CD4-positive, alpha-beta T cell treated with Interleukin-15 for 4 hours (primary cell): Measurements from ENCODE around the gene NDST4.

Experiments
- DNase-seq: peaks from one replicate; pipeline ENCODE4 v3.0.0-alpha.2; 2020; ENCODE audit warnings: low spot score

The NDST4 gene

DNA sequence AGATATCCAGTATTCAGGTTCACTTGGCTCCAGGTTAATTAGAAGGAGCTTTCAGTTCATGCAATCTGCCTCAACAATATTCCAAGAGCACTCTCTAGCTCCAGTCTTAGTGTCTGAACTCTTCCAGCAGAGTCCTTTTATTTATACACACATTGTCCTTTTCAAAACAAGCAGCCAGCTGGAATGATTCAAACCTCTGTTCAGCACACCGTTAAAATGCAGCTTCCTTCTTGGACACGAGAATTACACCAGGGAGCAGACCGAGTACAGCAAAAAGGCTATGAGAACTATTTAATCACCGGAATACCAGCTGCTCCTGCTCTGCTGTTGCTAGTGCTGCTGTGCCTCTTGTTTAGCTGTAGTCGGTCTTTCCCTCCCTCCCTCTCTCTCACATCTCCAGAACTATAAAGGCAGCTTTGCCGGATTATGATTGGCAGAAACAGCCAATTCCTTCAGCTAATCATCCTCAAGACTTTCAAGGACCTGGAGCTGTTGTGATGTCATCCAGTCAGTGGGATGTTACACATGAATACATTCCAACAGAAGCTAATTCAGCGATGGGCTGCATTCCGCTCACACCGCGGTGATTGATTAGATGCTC lies at the start of gene NDST4:
TSS of gene NDST4 (minus strand) at position 115 of the 601 bp plus-strand sequence. CDS start 36,584 bp downstream, outside the sequence.
- DNase-seq: no peak

DNA sequence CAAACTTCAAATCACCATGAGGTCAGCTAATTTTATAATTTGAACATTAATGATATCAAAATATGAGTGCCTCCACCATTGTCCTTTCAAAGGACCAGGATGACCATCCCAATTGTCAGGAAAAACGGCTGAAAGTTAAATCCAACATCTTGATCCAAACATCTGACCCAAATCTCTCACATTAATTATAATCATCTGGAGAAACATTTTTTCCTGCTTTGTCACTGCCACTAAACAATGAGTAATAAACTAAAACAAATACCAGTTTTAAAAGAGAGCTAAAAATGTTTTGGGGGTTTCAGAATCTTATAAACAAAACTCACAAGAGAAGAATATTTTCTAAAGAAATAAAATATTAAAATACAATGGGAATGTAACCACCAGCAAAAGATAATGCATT lies 45.7 kb upstream of the NDST4 start:
- DNase-seq: no peak

DNA sequence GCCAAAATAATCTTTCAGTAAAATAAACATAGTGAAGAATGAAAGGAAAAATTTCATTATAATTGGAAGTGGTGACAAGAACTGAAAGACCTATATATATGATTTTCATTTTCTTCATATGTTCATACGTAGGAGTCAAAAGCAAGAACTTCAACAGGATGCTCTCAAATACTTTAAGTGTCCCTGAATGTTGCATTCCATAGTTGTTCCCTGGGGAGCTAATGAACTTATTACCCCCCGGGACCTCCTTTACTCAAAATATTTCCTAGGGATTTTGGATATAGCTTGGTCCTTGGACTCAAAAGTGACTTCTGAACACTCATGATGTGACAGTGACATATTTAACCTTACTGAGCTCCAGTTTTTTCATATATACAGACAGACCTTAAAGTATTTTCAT lies 44.9 kb upstream of the NDST4 start:
- no peak for DNase-seq

DNA sequence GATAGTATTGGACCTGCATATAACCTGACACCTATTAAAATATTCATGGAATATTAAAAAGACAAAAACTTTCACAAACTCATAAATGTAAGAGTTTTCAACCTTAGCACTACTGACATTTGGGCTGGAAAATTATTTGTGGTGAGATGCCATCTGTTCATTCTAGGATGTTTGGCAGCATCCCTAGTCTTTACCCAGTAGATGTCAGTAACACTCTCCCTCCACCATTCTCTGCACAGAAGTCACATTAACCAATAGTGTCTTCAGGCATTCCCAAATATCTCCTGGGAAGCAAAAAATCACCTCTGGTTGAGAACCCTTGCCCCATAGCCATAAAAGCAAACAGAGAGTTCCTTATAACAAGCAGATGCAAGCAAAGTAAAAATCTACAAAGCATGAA lies 41.4 kb upstream of the NDST4 start:
- no peak for DNase-seq

DNA sequence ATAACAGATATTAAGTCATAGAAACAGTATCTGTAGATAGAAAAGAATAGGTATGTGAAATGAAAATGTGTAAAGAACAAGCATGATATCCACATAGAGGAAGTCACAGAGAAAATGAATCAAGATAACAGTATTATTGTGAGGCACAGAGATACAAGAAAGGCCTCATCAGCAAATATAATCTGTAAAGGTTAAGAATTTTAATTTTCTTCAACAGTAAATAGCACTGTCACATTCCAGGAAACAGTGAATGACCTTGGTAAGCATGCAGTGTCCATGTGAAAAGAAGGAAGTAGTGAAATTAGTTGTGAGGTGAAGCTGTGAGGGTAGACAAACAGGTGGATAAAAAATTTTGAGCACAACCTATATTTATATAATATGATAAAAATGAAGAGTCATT lies 39.5 kb upstream of the NDST4 start:
- DNase-seq: no peak

DNA sequence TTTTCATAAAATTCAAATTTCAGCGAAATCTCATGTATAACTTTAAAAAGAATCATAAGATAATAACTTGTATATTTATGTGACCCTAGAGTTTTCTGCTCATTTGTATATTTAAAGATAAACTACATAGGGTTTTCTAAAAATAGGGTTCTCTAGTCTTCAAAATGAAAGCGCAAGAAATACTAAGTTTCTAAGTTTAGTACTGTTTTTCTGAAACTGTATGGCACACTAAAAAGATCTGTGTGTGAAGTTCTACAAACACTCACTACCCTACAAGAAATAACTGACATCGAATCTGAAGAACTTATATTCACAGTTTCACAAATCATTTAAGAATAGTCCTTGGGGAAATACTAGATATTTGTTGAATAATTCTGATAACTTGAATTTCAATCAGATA lies 38.7 kb upstream of the NDST4 start:
- no peak for DNase-seq

DNA sequence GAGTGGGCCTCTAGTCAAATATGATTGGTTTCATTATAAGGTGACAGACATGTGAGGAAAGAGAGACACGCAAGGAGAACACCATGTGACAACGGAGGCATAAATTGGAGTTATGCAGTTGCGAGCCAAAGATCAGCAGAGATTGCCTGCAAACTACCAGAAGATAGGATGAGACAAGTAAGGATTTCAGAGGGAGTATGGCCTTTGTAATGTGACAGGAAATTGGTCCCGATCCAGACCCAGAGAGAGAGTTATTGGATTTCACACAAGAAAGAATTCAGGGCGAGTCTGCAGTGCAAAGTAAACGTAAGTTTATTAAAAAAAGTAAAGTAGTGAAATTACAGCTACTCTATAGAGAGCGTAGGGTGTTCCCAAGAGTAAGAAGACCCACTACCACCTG lies 35.7 kb upstream of the NDST4 start:
- no peak for DNase-seq

DNA sequence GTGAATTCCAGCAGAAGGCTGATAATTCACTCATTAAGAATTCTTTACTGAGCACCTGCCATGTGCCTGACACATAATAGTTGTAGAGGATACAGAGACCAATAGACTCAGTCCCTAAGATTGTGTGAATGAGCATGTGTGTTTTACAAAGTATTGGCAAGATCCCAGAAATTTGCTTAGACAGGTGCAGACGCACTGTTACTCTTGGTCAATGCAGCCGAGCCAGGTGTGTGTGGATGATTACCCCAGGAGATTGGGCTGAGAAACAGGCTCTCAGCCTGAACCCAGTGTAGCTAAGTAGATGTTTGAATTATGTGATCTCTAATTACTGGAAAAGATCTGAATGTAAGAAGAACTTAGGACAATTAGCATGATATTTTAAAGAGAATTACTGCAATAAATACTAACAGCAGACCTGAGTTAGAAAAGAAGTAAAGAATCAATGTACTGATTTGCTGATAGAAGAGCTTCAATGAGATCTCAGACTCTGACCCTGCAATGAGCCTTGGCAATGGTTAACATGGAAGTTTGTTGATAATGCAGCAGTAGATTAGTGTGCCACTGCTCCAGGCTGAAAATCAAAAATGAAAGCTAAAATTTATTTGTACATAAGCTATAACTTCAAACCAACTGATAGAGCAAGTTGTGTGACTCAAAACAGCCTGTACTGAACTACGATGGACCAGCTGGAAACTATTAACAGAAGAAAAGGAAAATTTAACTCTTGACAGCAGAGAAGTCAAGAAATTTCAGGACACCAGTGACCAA lies 32.2 kb upstream of the NDST4 start:
- DNase-seq: no peak

DNA sequence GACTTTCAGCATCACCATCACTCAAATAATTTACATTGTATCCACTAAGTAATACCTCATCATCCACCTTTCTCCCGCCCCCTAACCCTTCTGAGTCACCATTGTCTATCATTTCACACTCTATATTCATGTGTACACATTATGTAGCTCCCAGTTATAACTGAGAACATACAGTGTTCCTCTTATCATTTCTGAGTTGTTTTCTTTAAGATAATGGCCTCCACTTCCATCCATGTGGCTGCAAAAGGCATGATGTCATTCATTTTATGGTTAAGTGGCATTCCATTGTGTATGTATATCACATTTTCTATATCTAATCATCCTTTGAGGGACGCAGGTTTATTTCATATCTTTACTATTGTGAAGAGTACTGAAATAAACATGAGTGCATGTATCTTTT lies 14.6 kb upstream of the NDST4 start:
- no peak for DNase-seq

DNA sequence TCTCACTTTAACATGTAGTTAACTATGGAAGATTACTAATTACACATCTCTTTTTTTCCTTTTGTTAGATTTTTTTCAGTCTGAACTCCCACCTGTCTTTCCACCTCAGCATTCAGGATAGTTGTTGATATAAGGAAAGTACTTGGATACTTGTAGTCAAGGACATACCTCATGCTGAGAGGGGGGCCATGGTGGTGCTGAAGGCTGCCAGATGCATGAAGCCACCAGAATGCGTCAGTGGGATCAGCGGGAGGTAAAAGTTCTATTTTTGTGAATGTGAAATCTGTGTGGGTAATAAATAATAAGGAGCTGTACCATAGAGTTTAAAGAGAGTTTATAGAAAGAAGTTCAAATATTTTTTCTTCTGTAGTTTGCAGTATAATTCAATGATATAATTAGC lies 13.1 kb upstream of the NDST4 start:
- no peak for DNase-seq

DNA sequence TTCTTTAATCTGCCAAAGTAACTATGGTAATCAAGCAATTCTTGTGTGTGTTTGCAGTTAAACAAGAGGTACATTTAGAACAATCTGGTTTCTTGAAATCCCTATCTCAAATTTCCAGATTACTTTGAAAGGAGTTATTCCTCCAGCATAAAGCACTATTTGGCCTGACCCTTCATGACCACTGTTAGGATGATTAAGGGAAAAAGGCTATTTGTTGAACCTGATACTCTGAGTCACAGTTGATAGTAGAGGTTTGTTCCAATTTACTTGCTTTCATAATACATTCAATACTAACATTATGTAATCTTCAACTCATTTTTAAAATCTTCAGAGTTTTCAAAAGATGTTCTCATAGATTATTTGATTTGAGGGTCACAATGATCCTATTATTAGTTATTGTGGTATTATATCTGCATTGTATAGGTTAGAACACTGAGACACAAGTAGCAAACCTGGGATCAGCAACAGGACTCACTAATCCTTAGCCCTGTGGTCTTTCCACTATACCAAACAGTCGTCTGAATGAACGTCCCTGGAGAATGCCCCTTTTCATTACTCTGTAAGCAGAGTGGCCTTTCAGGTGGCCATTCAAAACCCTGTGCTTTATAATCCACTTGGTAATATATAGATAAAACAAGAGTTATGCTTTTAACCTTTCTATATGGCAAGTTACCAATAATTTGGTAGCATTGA lies 8.1 kb upstream of the NDST4 start:
- no peak for DNase-seq

DNA sequence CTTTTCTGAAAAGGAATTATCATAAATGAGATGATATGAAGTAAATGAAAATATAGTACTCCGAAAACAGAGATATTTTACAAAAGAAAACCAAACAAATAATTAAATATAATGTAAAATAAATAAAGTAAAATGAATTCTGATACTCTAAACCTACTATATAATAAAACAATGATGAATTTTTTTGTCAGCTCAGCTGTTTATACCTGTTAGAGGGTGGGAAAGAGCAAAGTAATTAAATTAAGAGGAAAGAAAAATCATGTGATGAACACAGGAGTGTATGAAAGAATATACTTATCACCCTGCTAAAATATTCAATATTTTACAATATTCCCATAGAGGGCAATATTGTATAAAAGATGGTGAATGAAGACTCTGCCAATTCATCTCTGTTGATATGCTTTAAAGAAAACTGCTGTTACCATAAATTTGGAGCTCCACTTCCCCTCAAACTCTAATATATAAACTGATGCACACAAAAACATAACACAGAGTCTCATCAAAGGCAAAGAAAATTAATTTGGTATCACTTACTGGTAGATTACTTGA lies 6.5 kb upstream of the NDST4 start:
- DNase-seq: no peak

DNA sequence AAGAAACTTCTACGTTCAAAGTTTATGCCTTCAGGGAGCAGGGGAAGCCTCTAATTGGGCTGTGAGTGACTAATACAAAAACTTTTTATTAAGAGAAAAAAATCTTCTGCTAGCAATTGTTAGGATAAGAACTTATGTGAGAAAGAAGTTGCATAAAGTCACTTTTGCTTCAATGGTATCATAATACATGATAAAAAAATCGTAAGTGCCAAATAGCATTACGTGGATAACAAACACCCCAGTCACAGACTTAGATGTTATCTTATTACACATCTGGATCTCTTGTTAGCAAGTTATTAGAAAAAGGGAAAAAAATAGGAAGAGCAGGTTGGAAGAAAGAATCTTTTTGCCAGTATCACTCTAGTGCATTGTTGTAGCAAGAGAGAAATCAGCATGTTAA lies 4.2 kb upstream of the NDST4 start:
- no peak for DNase-seq

DNA sequence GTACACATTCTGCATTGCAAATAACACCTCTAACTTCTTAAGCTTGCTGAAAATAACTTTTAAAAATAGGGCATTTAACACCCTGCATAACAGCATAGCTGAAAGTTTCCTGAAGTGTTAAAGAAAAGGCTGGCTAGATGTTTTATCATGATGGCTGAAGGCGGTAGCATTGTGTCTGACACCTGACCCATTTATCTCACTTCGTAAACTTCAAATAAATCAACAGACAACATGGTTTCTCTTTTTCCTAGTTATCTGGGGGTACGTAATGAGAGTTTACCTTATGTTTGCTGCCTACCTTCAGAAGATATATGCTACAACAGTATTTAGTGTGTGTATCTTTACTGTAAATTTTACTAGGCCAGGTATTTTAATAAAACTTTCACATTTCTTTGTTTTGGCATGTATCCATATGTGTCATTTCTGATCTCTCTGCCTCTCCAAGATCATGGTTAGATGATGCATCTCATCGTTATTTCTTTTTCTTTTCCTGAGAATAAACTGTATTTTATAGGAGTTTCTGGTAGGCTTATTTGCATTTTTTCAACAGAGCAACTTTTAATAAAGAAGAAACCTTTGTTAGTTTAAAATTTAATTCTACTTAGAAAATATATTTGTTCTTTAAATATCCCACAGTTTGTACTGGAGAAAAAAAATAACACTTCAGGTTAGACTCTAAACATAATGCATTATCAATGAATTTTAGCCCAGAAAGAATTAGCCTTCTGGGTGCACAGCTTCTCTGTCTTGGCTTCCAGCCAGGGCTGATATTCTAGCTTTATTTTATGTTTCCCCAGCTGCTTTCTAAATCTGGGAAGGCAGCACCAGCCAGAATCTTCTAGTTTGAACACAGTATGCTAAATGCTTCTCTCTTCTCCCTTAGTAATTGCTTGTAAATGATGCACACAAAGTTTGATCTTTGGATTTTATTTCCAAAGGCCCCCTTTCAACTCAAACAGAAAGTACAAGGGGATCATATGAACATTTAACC lies 2.9 kb downstream of the NDST4 start:
- DNase-seq: no peak

DNA sequence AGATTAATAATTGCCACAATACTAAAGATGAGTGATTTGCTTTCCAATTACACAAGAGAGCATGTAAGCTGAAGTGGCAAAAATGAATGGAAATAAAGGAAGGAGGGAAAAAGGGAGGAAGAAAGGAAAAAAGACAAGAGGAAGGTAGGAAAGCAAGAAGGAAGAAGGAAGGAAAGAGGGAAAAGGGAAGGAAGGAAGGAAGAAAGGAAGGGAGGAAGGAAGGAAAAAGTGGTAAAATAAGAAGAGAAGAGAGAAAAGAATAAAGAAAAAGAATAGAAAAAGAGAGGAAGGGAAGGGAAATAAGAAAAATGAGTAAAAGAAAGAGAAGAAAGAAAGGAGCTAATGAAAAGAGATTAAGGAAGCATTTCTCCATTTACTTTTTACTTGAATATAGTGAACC lies 4.6 kb downstream of the NDST4 start:
- DNase-seq: no peak

DNA sequence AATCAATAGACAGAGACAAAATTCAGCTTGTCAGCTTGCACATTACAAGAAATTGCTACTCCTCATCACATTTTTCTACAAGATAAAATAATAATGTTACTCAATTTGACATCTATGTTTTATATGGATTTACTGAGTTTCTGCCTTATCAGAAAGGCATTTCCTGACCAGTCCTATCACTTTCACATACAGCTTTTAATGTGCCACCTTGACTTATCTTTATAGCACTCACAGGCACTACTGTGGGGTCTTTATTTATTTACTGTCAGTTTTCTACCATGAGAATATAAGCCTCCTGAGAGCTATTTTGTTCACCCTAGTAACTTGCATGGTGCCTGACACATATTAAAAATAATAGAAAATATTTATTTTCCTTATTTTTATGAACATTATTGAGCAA lies 6.0 kb downstream of the NDST4 start:
- no peak for DNase-seq

DNA sequence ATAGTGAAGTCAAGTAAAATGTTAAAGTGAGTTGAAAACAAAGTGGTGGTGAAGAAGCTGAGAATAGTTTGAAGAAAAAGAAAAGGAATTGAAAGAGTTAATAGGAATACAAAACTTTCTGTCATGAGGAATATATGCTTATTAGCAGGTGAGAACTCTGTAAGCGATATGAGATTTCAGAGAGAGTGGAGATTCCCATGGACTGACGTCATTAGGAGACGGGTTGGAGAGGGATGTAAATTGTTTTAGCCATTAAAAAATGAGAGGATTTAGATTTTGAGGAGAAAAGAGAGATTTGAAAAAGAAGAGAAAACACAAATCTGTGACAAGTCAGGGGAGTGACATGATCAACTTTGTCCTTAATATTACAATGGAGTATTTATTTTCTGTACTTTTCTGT lies 11.7 kb downstream of the NDST4 start:
- DNase-seq: no peak

DNA sequence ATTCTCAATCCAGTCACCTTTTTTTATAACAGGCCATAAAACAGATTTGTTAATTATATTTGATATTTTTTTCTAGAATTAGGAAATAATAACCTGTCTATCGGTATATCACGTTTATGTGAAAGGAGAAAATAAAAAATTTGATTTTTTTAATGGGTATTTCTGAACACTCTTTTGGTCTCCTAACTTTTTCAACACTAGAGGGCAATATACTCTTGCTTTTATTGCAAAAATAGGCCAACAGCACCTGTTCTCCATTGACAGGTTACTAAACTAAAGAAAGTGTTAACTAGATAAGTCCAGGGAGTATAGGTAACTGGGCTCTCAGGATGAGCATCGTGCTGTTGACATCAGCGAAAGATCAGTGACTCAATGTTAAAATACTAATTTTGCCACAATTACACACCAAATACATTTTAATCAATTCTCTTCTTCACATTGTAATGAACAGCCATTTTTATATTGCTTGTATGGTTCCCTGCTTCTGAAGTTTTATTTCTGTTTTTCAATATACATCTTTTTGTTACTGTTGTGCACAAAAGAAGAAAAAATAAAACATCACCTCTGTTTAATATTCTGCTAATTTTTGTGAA lies 22.8 kb downstream of the NDST4 start:
- no peak for DNase-seq

DNA sequence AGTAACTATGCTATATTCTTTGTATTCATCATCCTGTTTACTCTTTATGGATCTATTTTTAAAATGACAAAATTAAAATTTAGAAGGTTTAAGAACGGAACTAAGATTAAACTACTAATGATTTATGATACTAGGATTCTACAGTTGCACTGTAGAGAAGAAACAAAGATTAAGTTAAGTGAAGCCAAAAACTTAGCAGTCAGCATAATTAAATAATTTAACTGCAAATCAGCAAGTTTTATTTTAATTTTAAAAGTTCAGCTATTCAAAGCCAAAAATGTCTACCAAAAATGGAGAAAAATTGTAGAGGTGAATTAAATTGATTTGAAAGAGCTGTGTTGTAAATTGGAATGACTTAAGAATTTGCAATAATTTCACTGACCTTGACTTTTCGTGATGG lies 30.8 kb downstream of the NDST4 start:
- no peak for DNase-seq

DNA sequence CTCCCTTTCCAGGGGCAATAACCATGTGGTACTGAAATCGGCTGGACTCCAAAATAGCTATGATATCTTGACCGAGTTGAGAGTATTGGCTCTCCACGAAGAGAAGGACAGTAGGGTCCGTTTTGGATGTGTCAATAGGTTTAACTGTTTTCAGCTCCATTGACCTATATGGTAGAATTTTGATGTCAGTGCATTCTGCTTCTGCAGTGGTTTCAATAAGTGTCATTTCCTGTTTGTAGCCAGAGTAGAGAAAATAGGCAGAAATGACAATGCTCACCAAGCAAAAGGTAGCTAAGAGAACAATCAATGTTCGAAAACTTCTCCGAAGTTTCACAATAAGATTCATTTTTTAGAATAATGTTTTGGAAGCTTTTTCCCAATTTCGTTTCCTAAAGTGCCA lies 36.7 kb downstream of the NDST4 start:
- no peak for DNase-seq

DNA sequence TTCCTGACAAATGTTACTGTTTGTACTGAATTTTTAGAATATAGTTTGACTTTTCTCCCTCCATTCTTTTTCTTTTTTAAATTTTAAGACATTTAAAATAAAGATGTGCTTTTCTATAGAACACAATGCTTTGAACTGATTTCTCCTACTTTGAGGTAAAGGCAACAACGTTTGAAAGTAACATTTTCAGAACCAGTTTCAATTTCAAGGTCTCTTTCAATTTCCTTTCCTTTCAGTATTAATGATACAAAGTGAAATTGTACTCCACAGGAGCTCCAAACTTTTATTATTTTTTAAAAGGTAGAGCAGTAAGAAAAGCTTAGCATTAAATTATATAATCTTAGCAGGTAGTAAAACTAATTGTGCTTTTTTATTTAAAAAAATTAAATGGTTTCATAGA lies 54.9 kb downstream of the NDST4 start:
- no peak for DNase-seq

DNA sequence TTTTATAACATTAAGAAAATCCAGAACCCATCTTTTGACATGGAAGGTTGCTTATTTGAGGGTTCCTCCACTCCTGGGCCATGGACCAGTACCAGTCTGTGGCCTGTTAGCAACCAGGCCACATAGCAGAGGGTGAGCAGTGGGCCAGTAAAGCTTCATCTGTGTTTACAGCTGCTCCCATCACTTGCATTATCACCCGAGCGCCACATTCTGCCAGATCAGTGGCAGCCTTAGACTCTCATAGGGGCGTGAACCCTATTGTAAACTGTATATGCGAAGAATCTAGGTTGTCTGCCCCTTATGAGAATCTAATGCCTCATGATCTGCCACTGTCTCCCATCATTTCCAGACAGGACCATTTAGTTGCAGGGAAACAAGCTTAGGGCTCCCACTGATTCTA lies 58.6 kb downstream of the NDST4 start:
- no peak for DNase-seq
